Muscle layer of duodenum (tissue), 2 donors: Measurements from ENCODE around the gene DOCK8.
"Not testable (repeated sequence)": the region's sequence is repeated elsewhere in the genome, so short reads cannot be mapped to it uniquely, and the experiment has no call there.

Source experiments
- H3K27ac ChIP-seq: one replicate; pipeline ENCODE4 v1.7.0; 2013; ENCODE audit warnings: mild to moderate bottlenecking, low read length
- H3K27me3 ChIP-seq: one replicate; pipeline ENCODE4 v1.7.0; 2013; ENCODE audit warnings: low read depth, mild to moderate bottlenecking, control low read depth, low read length
- H3K36me3 ChIP-seq, 2 donors: one replicate each; pipeline ENCODE4 v1.7.0; 2013; ENCODE audit warnings: low read length in 2 of 2, control low read depth in 1 of 2, mild to moderate bottlenecking in 1 of 2; ENCODE audit not compliant: insufficient read depth in 2 of 2, control insufficient read depth in 1 of 2
- H3K4me1 ChIP-seq, 2 donors: one replicate each; pipeline ENCODE4 v1.7.0; 2013; ENCODE audit warnings: low read length in 2 of 2, mild to moderate bottlenecking in 2 of 2, control low read depth in 1 of 2, moderate library complexity in 1 of 2; ENCODE audit not compliant: insufficient read depth in 2 of 2, control insufficient read depth in 1 of 2
- H3K4me3 ChIP-seq, 2 donors: one replicate each; pipeline ENCODE4 v1.7.0; 2013; ENCODE audit warnings: low read length in 2 of 2, low read depth in 1 of 2, mild to moderate bottlenecking in 1 of 2
- H3K9me3 ChIP-seq, 2 donors: one replicate each; pipeline ENCODE4 v1.7.0; 2013; ENCODE audit warnings: low read length in 2 of 2, control low read depth in 1 of 2, mild to moderate bottlenecking in 1 of 2; ENCODE audit not compliant: control insufficient read depth in 1 of 2
- donor health status: healthy.

DOCK8 gene

GRCh38 chr9:401223-401622, 186.6 kb downstream of the DOCK8 start:
- Histone ChIP-seq H3K9me3 (no peaks in the 10 kb centered on the region), H3K27ac (no peak overlapping the region), H3K36me3 (peaks cover 0 to 6% of the 10 kb centered on the region in 2 donors), H3K4me1 (no peaks in the 10 kb centered on the region), H3K4me3 (no peak overlapping the region), H3K27me3 (no peaks in the 10 kb centered on the region)

GRCh38 chr9:404234-404633, 189.6 kb downstream of the DOCK8 start:
- H3K4me1 ChIP-seq = no peaks in the 10 kb centered on the region
- H3K36me3 ChIP-seq = peaks cover 6 to 15% of the 10 kb centered on the region in 2 donors
- H3K9me3 ChIP-seq = no peaks in the 10 kb centered on the region
- H3K27me3 ChIP-seq = no peaks in the 10 kb centered on the region
- H3K4me3 ChIP-seq = no peak overlapping the region
- H3K27ac ChIP-seq = no peak overlapping the region

GRCh38 chr9:405341-405740, 190.7 kb downstream of the DOCK8 start:
- H3K4me3 ChIP-seq = no peak overlapping the region
- H3K9me3 ChIP-seq = no peaks in the 10 kb centered on the region
- H3K27ac ChIP-seq = no peak overlapping the region
- no peaks in the 10 kb centered on the region for H3K27me3 ChIP-seq
- no peaks in the 10 kb centered on the region for H3K4me1 ChIP-seq
- peaks cover 6 to 15% of the 10 kb centered on the region in 2 donors for H3K36me3 ChIP-seq

- Histone ChIP-seq H3K36me3 (peaks cover 3 to 15% of the 10 kb centered on the region in 2 donors), H3K4me3 (no peak overlapping the region)
Observed at GRCh38 chr9:406886-407654, 192.4 kb downstream of the DOCK8 start.

GRCh38 chr9:409655-410054, 195.0 kb downstream of the DOCK8 start:
- peaks cover 0 to 15% of the 10 kb centered on the region in 2 donors for H3K36me3 ChIP-seq
- not testable (repeated sequence) for H3K27me3 ChIP-seq, H3K27ac ChIP-seq, H3K9me3 ChIP-seq, H3K4me1 ChIP-seq, H3K4me3 ChIP-seq

More at GRCh38 chr9:406886-407654, 192.4 kb downstream of the DOCK8 start:
- H3K4me1 ChIP-seq = no peaks in the 10 kb centered on the region
- no peak overlapping the region for H3K27ac ChIP-seq
- no peaks in the 10 kb centered on the region for H3K9me3 ChIP-seq
- H3K27me3 ChIP-seq = no peaks in the 10 kb centered on the region

- no peaks in the 10 kb centered on the region for H3K36me3 ChIP-seq
- no peaks in the 10 kb centered on the region for H3K9me3 ChIP-seq
- no peak overlapping the region for H3K27ac ChIP-seq
- no peaks in the 10 kb centered on the region for H3K4me1 ChIP-seq
- H3K4me3 ChIP-seq = no peak overlapping the region
- no peaks in the 10 kb centered on the region for H3K27me3 ChIP-seq
Observed at GRCh38 chr9:414595-414994, 199.9 kb downstream of the DOCK8 start.

- no peaks in the 10 kb centered on the region for H3K27me3 ChIP-seq
- no peak overlapping the region for H3K4me3 ChIP-seq
- H3K9me3 ChIP-seq = no peaks in the 10 kb centered on the region
- H3K27ac ChIP-seq = no peak overlapping the region
- no peaks in the 10 kb centered on the region for H3K36me3 ChIP-seq
- no peaks in the 10 kb centered on the region for H3K4me1 ChIP-seq
Observed at GRCh38 chr9:419571-420171, 205.0 kb downstream of the DOCK8 start.

- H3K9me3 ChIP-seq = no peaks in the 10 kb centered on the region
- no peak overlapping the region for H3K27ac ChIP-seq
- no peaks in the 10 kb centered on the region for H3K36me3 ChIP-seq
- no peaks in the 10 kb centered on the region for H3K27me3 ChIP-seq
- no peak overlapping the region for H3K4me3 ChIP-seq
- no peaks in the 10 kb centered on the region for H3K4me1 ChIP-seq
Observed at GRCh38 chr9:421896-422295, 207.2 kb downstream of the DOCK8 start.

- H3K4me3 ChIP-seq = no peak overlapping the region
- no peak overlapping the region for H3K27ac ChIP-seq
- no peaks in the 10 kb centered on the region for H3K4me1 ChIP-seq
- no peaks in the 10 kb centered on the region for H3K27me3 ChIP-seq
- no peaks in the 10 kb centered on the region for H3K36me3 ChIP-seq
- no peaks in the 10 kb centered on the region for H3K9me3 ChIP-seq
Observed at GRCh38 chr9:426264-426663, 211.6 kb downstream of the DOCK8 start.

GRCh38 chr9:426976-427375, 212.3 kb downstream of the DOCK8 start:
- Histone ChIP-seq H3K4me3 (no peak overlapping the region), H3K4me1 (no peaks in the 10 kb centered on the region), H3K27ac (no peak overlapping the region), H3K36me3 (no peaks in the 10 kb centered on the region), H3K9me3 (no peaks in the 10 kb centered on the region), H3K27me3 (no peaks in the 10 kb centered on the region)

- no peak overlapping the region for H3K27ac ChIP-seq
- peaks cover 0 to 10% of the 10 kb centered on the region in 2 donors for H3K36me3 ChIP-seq
- H3K4me1 ChIP-seq = no peaks in the 10 kb centered on the region
- no peak overlapping the region for H3K4me3 ChIP-seq
- no peaks in the 10 kb centered on the region for H3K27me3 ChIP-seq
- H3K9me3 ChIP-seq = no peaks in the 10 kb centered on the region
Observed at GRCh38 chr9:431701-432100, 217.0 kb downstream of the DOCK8 start.
